GM12878 (cell line): ENCODE results near the gene RHEX.

Experiments used
- CTCF ChIP-seq, 3 experiments: IDR thresholded peaks in 2 of 3; conservative IDR thresholded peaks in 1 of 3; 2 replicates each; pipeline ENCODE4 v1.5.1; 2011; ENCODE audit warnings: low read depth in 3 of 3, low read length in 3 of 3, mild to moderate bottlenecking in 3 of 3, control low read depth in 2 of 3, moderate library complexity in 2 of 3, inconsistent platforms in 1 of 3, mixed read lengths in 1 of 3; ENCODE audit not compliant: control insufficient read depth in 2 of 3, insufficient read depth in 1 of 3; ENCODE audit errors: extremely low read depth in 1 of 3
- REST ChIP-seq: IDR thresholded peaks from 2 replicates; pipeline ENCODE4 v1.6.1; 2012; ENCODE audit warnings: mild to moderate bottlenecking, low read depth, low read length

- TF ChIP-seq REST (no peak), CTCF (IDR thresholded peaks at IDR 0.05 in 2 of 3, conservative IDR thresholded peaks at IDR 0.05 in 1 of 3; ENCODE audit: control insufficient read depth in 2 of 3, extremely low read depth in 1 of 3, insufficient read depth in 1 of 3, low read depth in 3 of 3, low read length in 3 of 3) (no peak)
These were observed 91.6 kb downstream of the RHEX start for GRCh38 chr1:206144605-206145004.
